Measurements from ENCODE around the gene SRSF12.

SRSF12 gene

GRCh38 chr6:89084954-89085353 lies 32.9 kb downstream of the SRSF12 start:
- POLR2A ChIA-PET, result interaction anchor here (0.5 kb wide), 1 partner anchor 125 kb away, joined by 4 read pairs; no protein-coding TSS in a partner anchor
- TF ChIP-seq CTCF (IDR thresholded peaks at IDR 0.05; ENCODE audit: control extremely low read depth, extremely low read depth, low read depth, missing control alignments), result no peak
- DNase-seq (ENCODE audit: extremely low spot score), result no peak
- CTCF ChIA-PET, result interaction anchor here (0.7 to 1.5 kb wide), 2 partner anchors 10 to 63 kb away, joined by 3 read pairs; no protein-coding TSS in a partner anchor

DNA sequence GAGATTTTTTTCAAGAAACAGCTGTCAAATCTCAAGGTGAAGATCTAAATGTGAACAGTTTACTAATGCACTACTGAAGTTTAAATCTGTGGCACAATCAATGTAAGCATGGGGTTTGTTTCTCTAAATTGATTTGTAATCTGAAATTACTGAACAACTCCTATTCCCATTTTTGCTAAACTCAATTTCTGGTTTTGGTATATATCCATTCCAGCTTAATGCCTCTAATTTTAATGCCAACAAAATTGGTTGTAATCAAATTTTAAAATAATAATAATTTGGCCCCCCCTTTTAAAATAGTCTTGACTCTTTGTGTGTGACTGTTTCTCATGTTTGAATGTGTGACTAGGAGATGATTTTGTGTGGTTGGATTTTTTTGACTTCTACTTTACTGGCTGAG lies 33.3 kb downstream of the SRSF12 start:
- ChIA-PET CTCF (interaction anchor here (1.9 kb wide), 1 partner anchor 8 kb away, joined by 4 read pairs; no protein-coding TSS in a partner anchor), POLR2A (no interaction called here)

GRCh38 chr6:89082486-89082891 lies 35.4 kb downstream of the SRSF12 start:
- CTCF ChIA-PET, result interaction anchor here (1.8 to 1.9 kb wide), 2 partner anchors 10 to 290 kb away, joined by 4 to 6 read pairs; no protein-coding TSS in a partner anchor
- no peak for DNase-seq (ENCODE audit: extremely low spot score)
- POLR2A ChIA-PET, result no interaction called here
- TF ChIP-seq CTCF (IDR thresholded peaks at IDR 0.05; ENCODE audit: control extremely low read depth, extremely low read depth, low read depth, missing control alignments), result no peak

More for the DNA sequence above, 33.3 kb downstream of the SRSF12 start:
- TF ChIP-seq CTCF (IDR thresholded peaks at IDR 0.05; ENCODE audit: control extremely low read depth, extremely low read depth, low read depth, missing control alignments), result no peak
- no peak for DNase-seq (ENCODE audit: extremely low spot score)

GRCh38 chr6:89081423-89082322 lies 36.2 kb downstream of the SRSF12 start:
- CTCF ChIA-PET, result interaction anchor here (1.0 kb wide), 1 partner anchor 9 kb away, joined by 4 read pairs; no protein-coding TSS in a partner anchor
- peak; percentile 94 for DNase-seq (ENCODE audit: extremely low spot score)
- POLR2A ChIA-PET, result interaction anchor here (0.6 to 1.8 kb wide), 7 partner anchors 11 to 718 kb away, joined by 3 to 17 read pairs (median 5); partner anchors contain the start of genes PM20D2 and RNGTT
- no peak for TF ChIP-seq CTCF (IDR thresholded peaks at IDR 0.05; ENCODE audit: control extremely low read depth, extremely low read depth, low read depth, missing control alignments)

DNA sequence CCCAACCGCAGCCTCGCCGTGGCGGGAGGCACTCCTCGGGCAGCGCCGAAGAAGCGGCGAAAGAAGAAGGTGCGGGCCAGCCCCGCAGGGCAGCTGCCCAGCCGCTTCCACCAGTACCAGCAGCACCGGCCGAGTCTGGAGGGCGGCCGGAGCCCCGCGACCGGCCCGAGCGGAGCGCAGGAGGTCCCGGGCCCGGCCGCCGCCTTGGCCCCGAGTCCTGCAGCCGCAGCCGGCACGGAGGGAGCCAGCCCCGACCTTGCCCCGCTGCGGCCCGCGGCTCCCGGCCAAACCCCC lies 36.8 kb downstream of the SRSF12 start:
- no peak for TF ChIP-seq CTCF (IDR thresholded peaks at IDR 0.05; ENCODE audit: control extremely low read depth, extremely low read depth, low read depth, missing control alignments)
- ChIA-PET CTCF (interaction anchor here (0.7 to 2.3 kb wide), 4 partner anchors 8 to 98 kb away, joined by 3 to 17 read pairs (median 4); no protein-coding TSS in a partner anchor), POLR2A (interaction anchor here (0.6 to 1.8 kb wide), 11 partner anchors 9 to 718 kb away, joined by 3 to 17 read pairs (median 5); partner anchors contain the start of genes PM20D2 and RNGTT)
- DNase-seq (ENCODE audit: extremely low spot score), result no peak

DNA sequence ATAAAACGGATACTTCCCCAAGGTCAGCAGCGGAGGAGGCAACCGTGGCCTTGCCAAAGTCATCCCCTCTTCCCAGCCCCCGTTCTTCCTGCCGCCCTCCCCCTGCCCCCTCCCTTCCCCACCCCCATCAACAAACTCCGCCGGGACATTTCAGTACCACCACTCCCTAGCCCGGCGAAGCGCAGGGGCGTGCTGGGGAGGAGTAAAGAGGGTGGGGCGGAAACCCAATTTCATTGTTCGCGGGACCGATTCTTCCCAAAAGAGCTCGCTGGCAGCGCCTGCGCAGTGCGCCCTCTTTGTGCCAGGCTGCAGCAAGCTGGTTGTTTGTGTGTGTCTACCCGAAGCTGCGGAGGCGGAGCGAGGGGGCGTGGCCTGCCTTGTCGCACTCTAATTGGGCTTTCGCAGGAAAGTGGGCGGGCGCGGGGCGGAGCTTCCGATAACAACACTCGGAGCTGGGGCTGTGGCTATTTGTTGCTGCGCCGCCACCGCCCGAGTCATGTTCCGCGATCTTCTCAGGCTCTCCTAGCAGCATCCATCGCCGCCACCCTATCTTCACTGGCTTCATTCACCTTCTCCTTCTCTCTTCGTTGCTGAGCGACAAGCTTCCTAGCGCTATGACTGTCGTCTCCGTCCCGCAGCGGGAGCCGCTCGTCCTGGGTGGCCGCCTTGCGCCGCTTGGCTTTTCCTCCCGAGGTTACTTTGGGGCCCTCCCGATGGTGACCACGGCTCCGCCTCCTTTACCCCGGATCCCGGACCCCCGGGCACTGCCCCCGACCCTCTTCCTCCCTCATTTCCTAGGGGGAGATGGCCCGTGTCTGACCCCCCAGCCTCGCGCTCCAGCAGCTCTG lies 37.4 kb downstream of the SRSF12 start, which contains the start of gene PNRC1:
PNRC1 (plus strand) TSS at position 471 of the 848 bp plus-strand sequence; CDS start at position 615, 144 bp downstream.
- peak; percentile 96 for DNase-seq (ENCODE audit: extremely low spot score)
- ChIA-PET POLR2A (interaction anchor here (0.5 to 1.8 kb wide), 17 partner anchors 9 to 1254 kb away, joined by 3 to 17 read pairs (median 3); partner anchors contain the start of genes PM20D2 and RNGTT), CTCF (interaction anchor here (0.7 to 2.3 kb wide), 4 partner anchors 9 to 658 kb away, joined by 3 to 17 read pairs (median 3); no protein-coding TSS in a partner anchor)
- TF ChIP-seq CTCF (IDR thresholded peaks at IDR 0.05; ENCODE audit: control extremely low read depth, extremely low read depth, low read depth, missing control alignments), result no peak

Measured in GM10248 (cell line).